HL-60/S4 (cell line): ENCODE measurements around the gene SCN8A.
"Not testable (repeated sequence)": the region's sequence is repeated elsewhere in the genome, so short reads cannot be mapped to it uniquely, and the experiment has no call there.

Experiments used
- in situ Hi-C: fragments of 300-500 bp; cut with MboI; formaldehyde crosslinking; loops from 2 replicates; pipeline ENCODE4 v1.14.3; 2022; ENCODE audit warnings: low sequenced_read_pairs

SCN8A gene

DNA sequence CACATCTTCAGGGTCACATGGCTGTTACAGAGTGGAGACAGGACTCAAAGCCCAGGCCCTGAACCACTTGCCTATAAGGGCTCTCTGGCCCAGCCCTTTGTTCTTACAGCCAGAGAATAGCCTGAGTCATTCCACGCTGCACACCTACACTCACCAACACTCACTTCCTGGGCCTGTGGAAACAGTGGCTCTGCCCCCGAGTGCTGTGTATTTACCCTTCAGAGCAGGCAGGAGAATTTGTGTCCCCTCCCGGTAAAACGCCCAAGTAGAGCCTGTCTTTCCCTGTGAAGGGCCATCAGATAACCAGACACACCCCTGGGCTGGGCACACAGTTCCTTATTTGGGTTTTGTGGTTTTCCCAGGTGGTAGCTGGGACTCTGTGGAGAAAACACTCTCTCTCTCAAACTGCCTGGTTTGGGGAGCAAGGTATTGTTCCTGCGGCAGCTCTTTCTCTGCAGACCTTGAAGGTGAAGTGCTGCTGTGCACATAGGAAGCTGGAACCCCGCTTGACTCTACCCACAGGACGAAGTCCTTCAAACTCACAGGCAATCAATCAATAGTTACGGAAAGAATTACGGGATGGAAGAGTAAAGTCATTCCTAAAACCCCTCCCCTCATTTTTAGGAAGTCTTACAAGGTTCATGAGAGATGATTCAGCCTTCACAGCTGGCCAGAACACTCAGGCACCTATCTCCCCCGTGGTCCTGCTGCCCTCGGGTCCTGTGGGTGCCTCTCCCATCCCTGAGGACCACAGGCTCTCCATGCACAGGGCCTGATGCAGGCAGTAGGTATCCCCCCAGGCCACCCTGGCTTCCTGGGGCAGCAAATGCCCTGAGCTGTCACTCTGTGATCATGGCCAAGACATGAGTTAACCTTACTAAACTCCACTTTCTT is 237.1 kb downstream of the SCN8A start:
- in situ Hi-C loops, result loop anchor here (10.0 kb wide), 1 partner anchor 403 kb away; the partner anchor contains the start of gene SLC4A8

GRCh38 chr12:51829011-51829481 is 238.0 kb downstream of the SCN8A start:
- in situ Hi-C loops, result loop anchor here (10.0 kb wide), 1 partner anchor 404 kb away; the partner anchor contains the start of gene SLC4A8

GRCh38 chr12:51829641-51830040 is 238.6 kb downstream of the SCN8A start:
- in situ Hi-C loops, result loop anchor here (10.0 kb wide), 1 partner anchor 405 kb away; the partner anchor contains the start of gene SLC4A8

DNA sequence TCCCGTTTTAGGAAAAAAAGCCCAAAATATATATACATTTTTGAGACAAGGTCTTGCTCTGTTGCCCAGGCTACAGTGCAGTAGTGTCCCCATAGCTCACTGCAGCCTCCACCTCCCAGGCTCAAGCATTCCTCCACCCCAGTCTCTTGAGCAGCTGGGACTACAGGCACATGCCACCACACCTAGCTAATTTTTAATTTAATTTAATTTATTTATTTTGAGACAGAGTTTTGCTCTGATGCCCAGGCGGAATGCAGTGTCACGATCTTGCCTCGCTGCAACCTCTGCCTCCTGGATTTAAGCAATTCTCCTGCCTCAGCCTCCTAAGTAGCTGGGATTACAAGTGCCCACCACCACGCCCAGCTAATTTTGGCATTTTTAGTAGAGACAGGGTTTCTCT is 240.8 kb downstream of the SCN8A start:
- in situ Hi-C loops, result not testable (repeated sequence)

DNA sequence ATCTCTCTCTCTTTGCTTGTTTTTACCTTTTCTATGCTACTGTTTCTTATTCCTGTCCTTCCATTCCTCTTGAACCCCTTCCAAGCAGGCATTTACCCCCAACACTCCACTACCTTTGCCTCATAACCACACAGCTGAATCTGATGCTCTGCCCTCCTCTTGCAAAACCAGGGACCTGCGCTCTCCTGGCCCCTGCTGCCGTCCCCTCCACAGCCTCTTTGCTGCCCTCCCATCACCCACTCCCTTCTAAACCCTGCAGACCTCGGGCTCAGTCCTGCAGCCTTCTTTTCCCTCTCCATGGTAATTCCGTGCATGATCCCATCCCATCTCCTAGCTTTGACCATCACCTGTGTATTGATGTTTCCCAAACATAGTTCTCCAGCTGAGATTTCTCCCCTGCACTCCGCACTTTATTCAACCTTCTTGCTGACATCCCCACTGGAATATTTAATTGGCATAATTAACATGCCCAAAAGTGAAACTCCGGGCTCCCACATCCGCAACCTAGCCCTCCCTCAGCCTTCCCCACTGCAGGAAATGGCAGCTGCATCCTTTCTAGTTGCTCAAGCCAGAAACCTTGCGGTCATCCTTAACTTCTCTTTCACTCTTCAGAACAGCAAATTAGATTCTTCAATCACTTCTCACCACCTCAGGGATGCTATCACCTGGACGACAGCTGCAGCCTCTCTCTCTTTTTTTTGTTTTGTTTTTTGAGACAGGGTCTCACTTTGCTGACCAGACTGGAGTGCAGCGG is 241.5 kb downstream of the SCN8A start:
- in situ Hi-C loops, result no loop called here

GRCh38 chr12:51833448-51834227 is 242.6 kb downstream of the SCN8A start:
- in situ Hi-C loops, result no loop called here

GRCh38 chr12:51834411-51834810 is 243.4 kb downstream of the SCN8A start:
- in situ Hi-C loops, result no loop called here

- in situ Hi-C loops, result no loop called here
Measured at GRCh38 chr12:51836041-51836826, 245.2 kb downstream of the SCN8A start.

DNA sequence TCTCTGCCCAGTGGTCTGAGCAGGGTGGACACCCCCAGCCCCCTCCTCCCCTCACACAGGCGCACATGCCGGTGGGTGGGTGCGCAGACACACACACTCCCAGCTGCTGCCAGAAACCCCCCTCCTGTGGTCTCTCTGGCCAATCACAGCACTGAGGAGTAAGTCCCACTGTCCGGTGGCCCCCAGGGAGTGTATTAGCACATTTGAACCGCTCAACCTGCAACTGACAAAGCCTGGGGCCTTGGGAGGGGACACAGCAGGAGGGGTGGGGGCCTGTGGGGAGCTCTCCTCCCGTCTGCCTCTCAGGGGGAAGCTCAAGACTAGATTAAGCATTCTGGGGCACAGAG is 245.8 kb downstream of the SCN8A start:
- in situ Hi-C loops, result no loop called here

GRCh38 chr12:51837286-51837685 is 246.3 kb downstream of the SCN8A start:
- in situ Hi-C loops, result no loop called here

DNA sequence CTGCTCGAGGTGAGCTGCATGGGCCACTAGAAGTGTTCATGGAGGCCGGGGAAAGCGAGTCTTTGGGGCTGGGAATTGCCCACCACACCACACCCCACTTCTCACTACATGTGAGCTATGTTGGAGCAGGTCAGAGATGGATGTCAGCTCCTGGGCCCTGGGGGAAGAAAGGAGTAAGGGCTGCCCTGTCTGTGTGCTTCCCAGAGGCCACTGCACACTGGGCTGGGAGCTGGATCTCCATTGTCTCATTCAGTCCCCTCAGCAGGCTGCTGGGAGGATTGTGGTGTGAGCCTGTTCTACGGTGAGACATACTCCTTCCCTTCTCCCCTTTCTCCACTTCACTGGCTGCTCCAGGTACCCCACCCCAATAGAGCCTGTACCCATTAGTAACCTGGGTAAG is 247.0 kb downstream of the SCN8A start:
- in situ Hi-C loops, result no loop called here

GRCh38 chr12:51838762-51839161 is 247.7 kb downstream of the SCN8A start:
- in situ Hi-C loops, result no loop called here

DNA sequence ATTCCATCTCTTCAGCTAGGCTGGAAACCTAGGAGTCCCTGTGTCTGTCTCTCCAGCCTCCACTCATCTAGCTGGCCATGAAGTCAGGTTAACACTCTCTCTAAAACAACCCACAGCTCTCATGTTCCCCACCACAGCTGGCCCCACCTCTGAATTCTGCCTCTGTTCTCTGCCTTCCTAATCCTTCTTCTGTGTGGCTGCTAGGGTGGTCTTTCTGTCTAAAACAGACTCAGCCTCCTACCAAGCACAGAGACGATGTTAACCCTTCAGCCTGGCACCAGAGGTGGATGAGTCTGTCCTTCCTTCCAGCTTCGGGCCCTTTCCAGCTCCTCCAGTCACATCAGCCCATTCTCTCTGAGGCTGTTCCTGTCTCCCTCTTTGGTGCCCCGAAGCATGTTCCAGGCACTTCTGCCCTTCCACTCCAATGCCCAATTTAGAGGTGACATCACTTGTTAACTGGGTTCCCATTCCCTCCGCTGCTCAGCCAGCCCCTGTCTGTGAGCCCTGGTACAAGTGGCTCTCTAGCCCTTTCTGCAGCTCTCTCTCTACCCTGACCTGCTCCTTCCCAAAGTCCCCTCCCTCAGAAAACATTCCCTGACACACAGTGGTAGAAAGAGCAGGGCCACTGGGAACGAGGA is 248.4 kb downstream of the SCN8A start:
- in situ Hi-C loops, result no loop called here

DNA sequence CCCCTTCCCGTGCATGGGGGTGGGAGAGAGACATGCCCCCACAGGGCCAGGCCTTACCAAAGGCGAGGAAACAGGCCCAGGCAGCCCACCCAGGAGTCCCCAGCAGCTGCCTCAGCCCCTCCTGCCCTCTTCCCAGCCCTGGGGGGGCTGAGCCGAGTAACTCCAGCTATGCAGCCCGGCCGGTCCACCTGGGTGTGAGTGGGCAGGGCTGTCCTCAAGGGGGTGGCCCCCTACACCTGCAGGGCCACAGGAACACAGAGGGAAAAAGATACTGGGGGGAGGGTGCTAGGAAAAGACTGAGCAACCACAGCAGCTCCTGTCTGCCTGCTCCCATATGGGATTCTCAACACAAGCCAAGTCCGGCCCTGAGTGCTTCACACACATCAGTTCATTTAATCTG is 249.9 kb downstream of the SCN8A start:
- in situ Hi-C loops, result no loop called here

- in situ Hi-C loops, result no loop called here
Measured at GRCh38 chr12:51841727-51842126, 250.7 kb downstream of the SCN8A start.

- in situ Hi-C loops, result no loop called here
Measured at GRCh38 chr12:51844854-51845253, 253.8 kb downstream of the SCN8A start.

GRCh38 chr12:51845482-51845881 is 254.4 kb downstream of the SCN8A start:
- in situ Hi-C loops, result no loop called here

GRCh38 chr12:51846271-51846691 is 255.2 kb downstream of the SCN8A start:
- in situ Hi-C loops, result no loop called here

DNA sequence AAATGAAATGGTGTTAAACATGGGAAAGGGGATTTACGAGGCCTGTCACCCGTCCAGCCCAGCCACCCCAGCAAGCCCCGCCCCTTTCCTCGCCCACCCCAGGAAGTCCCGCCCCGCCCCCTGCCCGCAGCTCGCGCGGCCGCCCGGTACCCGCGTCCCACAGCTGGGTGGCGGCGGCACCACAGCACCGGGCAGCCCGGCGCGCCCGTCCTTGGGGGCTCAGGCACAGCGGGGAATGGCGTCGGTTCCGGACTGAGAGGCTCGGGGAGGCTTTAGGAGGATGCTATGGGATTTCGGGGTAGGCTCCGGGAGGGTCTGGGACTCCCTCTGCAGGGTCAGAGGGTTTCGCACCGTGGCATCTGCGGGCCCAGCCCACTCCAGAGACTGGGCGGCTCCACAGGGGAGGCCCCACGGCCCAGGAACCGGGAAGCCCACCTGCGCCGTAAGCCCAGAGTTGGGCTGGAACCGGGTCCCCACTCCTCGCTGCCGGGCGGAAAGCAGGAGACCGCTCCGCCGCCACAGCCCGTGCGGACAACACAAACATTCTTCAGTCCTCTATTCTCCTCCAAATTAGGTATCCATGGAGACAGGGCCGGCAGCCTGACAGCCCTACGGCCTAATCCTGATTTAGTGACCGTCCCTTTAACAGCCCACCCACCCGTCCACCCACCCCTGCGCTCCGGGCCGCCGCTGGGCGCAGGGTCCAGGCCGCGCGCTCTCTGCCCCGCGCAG is 256.0 kb downstream of the SCN8A start:
- in situ Hi-C loops, result no loop called here
